H1 (cell line): ENCODE data around the gene CACNB2. TPM values are rescaled to one million over a fixed set of nuclear protein-coding genes. Genes with fewer than 3 reads are reported as not detected.

Experiments
- CTCF ChIA-PET: fragments of 300-600 bp; sonication (Branson Sonifier 250); formaldehyde crosslinking; loops from one replicate; lab custom pipeline; 2021; ENCODE audit not compliant: partially characterized antibody; lab: Charles Lee
- POLR2A ChIA-PET: fragments of 300-600 bp; sonication (Branson Sonifier 250); formaldehyde crosslinking; loops from one replicate; lab custom pipeline; 2021; ENCODE audit warnings: inconsistent platforms; ENCODE audit not compliant: partially characterized antibody; lab: Charles Lee
- DNase-seq, 2 experiments: peaks; one replicate each; pipeline versions ENCODE4 v3.0.0 to v3.0.0-alpha.2; 2010 to 2022; ENCODE audit warnings: low spot score in 2 of 2, low read depth in 1 of 2, mixed read lengths in 1 of 2
- FAIRE-seq: peaks from 2 replicates; lab custom pipeline; 2011; peaks lifted over from hg19 to GRCh38; lab: Jason Lieb, UNC
- H2AFZ ChIP-seq: 2 replicates; pipeline ENCODE4 v1.8.1; 2012; ENCODE audit warnings: low read length, inconsistent platforms
- H2AK5ac ChIP-seq: 2 replicates; pipeline ENCODE4 v1.6.1; 2013; ENCODE audit warnings: low read depth, low read length
- H2BK120ac ChIP-seq: replicated peaks from 2 replicates; pipeline ENCODE3; 2013; ENCODE audit warnings: low read depth, low read length, inconsistent platforms
- H2BK12ac ChIP-seq: 2 replicates; pipeline ENCODE4 v1.6.1; 2013; ENCODE audit warnings: low read depth, low read length
- H2BK15ac ChIP-seq: 2 replicates; pipeline ENCODE4 v1.6.1; 2013; ENCODE audit warnings: low read length
- H2BK20ac ChIP-seq: 2 replicates; pipeline ENCODE4 v1.6.1; 2013; ENCODE audit warnings: low read length
- H2BK5ac ChIP-seq: 2 replicates; pipeline ENCODE4 v1.6.1; 2013; ENCODE audit warnings: low read depth, low read length
- H3K14ac ChIP-seq: 2 replicates; pipeline ENCODE4 v1.6.1; 2013; ENCODE audit warnings: inconsistent platforms; ENCODE audit not compliant: insufficient read length
- H3K18ac ChIP-seq: 2 replicates; pipeline ENCODE4 v1.6.1; 2013; ENCODE audit warnings: low read length; ENCODE audit errors: extremely low read depth
- H3K23ac ChIP-seq: 2 replicates; pipeline ENCODE4 v1.6.1; 2013; ENCODE audit warnings: inconsistent platforms; ENCODE audit not compliant: insufficient read length
- H3K23me2 ChIP-seq: 2 replicates; pipeline ENCODE4 v1.6.1; 2013; ENCODE audit warnings: low read depth, low read length
- H3K27ac ChIP-seq: 2 replicates; pipeline ENCODE4 v1.6.1; 2011; ENCODE audit warnings: low read depth, low read length, inconsistent platforms
- H3K27me3 ChIP-seq, 4 experiments: replicated peaks in 1 of 4; 1 replicate in 1 of 4; 2 replicates in 3 of 4; pipeline versions ENCODE4 v1.6.1 to v1.8.1; 2011 to 2013; ENCODE audit warnings: low read length in 3 of 4, mild to moderate bottlenecking in 3 of 4, inconsistent platforms in 2 of 4, mixed read lengths in 2 of 4, moderate library complexity in 1 of 4; ENCODE audit not compliant: control insufficient read depth in 3 of 4, insufficient read depth in 3 of 4; ENCODE audit errors: extremely low read depth in 1 of 4
- H3K36me3 ChIP-seq, 4 experiments: 2 replicates each; pipeline versions ENCODE4 v1.6.1 to v1.8.1; 2011 to 2013; ENCODE audit warnings: mild to moderate bottlenecking in 4 of 4, low read length in 3 of 4, moderate library complexity in 2 of 4, control low read depth in 1 of 4, inconsistent platforms in 1 of 4; ENCODE audit not compliant: insufficient read depth in 4 of 4, control insufficient read depth in 2 of 4
- H3K4ac ChIP-seq: replicated peaks from 2 replicates; pipeline ENCODE3; 2013; ENCODE audit warnings: low read length, low read depth, mixed read lengths, inconsistent platforms; ENCODE audit not compliant: insufficient read length
- H3K4me1 ChIP-seq, 4 experiments: replicated peaks in 1 of 4; 1 replicate in 1 of 4; 2 replicates in 3 of 4; pipeline versions ENCODE4 v1.6.1 to v1.8.1; 2011 to 2013; ENCODE audit warnings: low read length in 3 of 4, inconsistent platforms in 2 of 4, mixed read lengths in 1 of 4; ENCODE audit not compliant: insufficient read depth in 4 of 4, control insufficient read depth in 3 of 4
- H3K4me2 ChIP-seq, 2 experiments: 2 replicates each; pipeline versions ENCODE4 v1.6.1 to v1.8.1; 2011 to 2013; ENCODE audit warnings: low read depth in 2 of 2, low read length in 2 of 2, control low read depth in 1 of 2, inconsistent platforms in 1 of 2, mild to moderate bottlenecking in 1 of 2; ENCODE audit not compliant: insufficient read depth in 1 of 2
- H3K4me3 ChIP-seq, 4 experiments: fragments of 200-600, 300-600 bp in 1 of 4; sonication (generic), shearing (Covaris generic), sonication (Bioruptor Twin) in 1 of 4; 2 replicates each; pipeline versions ENCODE4 v1.5.1 to v1.8.1; 2011 to 2016; ENCODE audit warnings: low read length in 4 of 4, low read depth in 3 of 4, control low read depth in 2 of 4, inconsistent platforms in 2 of 4, mild to moderate bottlenecking in 2 of 4, mixed read lengths in 1 of 4, moderate library complexity in 1 of 4; ENCODE audit not compliant: insufficient read depth in 2 of 4; ENCODE audit errors: extremely low read depth in 1 of 4
- H3K56ac ChIP-seq: replicated peaks from 2 replicates; pipeline ENCODE3; 2013; ENCODE audit warnings: low read depth, mild to moderate bottlenecking, mixed read lengths, low read length, inconsistent platforms; ENCODE audit not compliant: insufficient read length
- H3K79me1 ChIP-seq: 2 replicates; pipeline ENCODE4 v1.6.1; 2013; ENCODE audit warnings: low read depth, low read length, control low read depth
- H3K79me2 ChIP-seq, 2 experiments: 2 replicates each; pipeline versions ENCODE4 v1.6.1 to v1.8.1; 2012 to 2013; ENCODE audit warnings: low read length in 2 of 2, mild to moderate bottlenecking in 2 of 2, inconsistent platforms in 1 of 2; ENCODE audit not compliant: insufficient read depth in 2 of 2, control insufficient read depth in 1 of 2
- H3K9ac ChIP-seq, 4 experiments: replicated peaks in 1 of 4; 1 replicate in 1 of 4; 2 replicates in 3 of 4; pipeline versions ENCODE4 v1.6.1 to v1.8.1; 2011 to 2013; ENCODE audit warnings: low read depth in 3 of 4, low read length in 3 of 4, control low read depth in 2 of 4, mild to moderate bottlenecking in 2 of 4, moderate library complexity in 2 of 4, inconsistent platforms in 1 of 4; ENCODE audit errors: extremely low read depth in 1 of 4
- H3K9me3 ChIP-seq, 2 experiments: 2 replicates each; pipeline versions ENCODE4 v1.6.1 to v1.8.1; 2012 to 2013; ENCODE audit warnings: mild to moderate bottlenecking in 2 of 2, moderate library complexity in 2 of 2, control low read depth in 1 of 2, inconsistent platforms in 1 of 2, low read depth in 1 of 2, low read length in 1 of 2, mixed read lengths in 1 of 2; ENCODE audit not compliant: insufficient read depth in 2 of 2
- H4K20me1 ChIP-seq, 2 experiments: replicated peaks in 1 of 2; 2 replicates each; pipeline versions ENCODE3 to v1.8.1; 2011 to 2013; ENCODE audit warnings: inconsistent platforms in 2 of 2, low read length in 2 of 2, mild to moderate bottlenecking in 1 of 2; ENCODE audit not compliant: insufficient read depth in 2 of 2, control insufficient read depth in 1 of 2
- H4K5ac ChIP-seq: 2 replicates; pipeline ENCODE4 v1.6.1; 2013; ENCODE audit warnings: low read length, low read depth, mixed read lengths, inconsistent platforms; ENCODE audit not compliant: insufficient read length
- H4K8ac ChIP-seq: 2 replicates; pipeline ENCODE4 v1.8.0; 2013; ENCODE audit warnings: mild to moderate bottlenecking, moderate library complexity, low read length, inconsistent platforms; ENCODE audit not compliant: insufficient read depth; ENCODE audit errors: extremely low read depth
- H4K91ac ChIP-seq: replicated peaks from 2 replicates; pipeline ENCODE3; 2013; ENCODE audit warnings: low read length, mixed read lengths, inconsistent platforms; ENCODE audit not compliant: insufficient read length
- HDAC6 ChIP-seq: IDR thresholded peaks from one replicate; pipeline ENCODE4 v1.7.1; 2012; ENCODE audit warnings: low read depth, mild to moderate bottlenecking, inconsistent platforms, low read length, moderate library complexity
- RAD21 ChIP-seq, 2 experiments: IDR thresholded peaks in 1 of 2; conservative IDR thresholded peaks in 1 of 2; 2 replicates each; pipeline ENCODE4 v1.6.1; 2011; ENCODE audit warnings: low read depth in 2 of 2, low read length in 2 of 2, improper control_type of control experiment in 1 of 2, inconsistent platforms in 1 of 2, mild to moderate bottlenecking in 1 of 2, moderate library complexity in 1 of 2
- WGBS, 2 experiments: shearing (Covaris generic) in 1 of 2; methylation state at CpG; one replicate each; pipeline versions ENCODE4 v1.1.6 to v1.1.7; 2013 to 2015; ENCODE audit warnings: low lambda C conversion rate in 2 of 2, mixed read lengths in 2 of 2, inconsistent platforms in 1 of 2, low coverage in 1 of 2, missing lambda C conversion rate in 1 of 2; ENCODE audit not compliant: insufficient replicate concordance in 2 of 2, insufficient coverage in 1 of 2, insufficient read length in 1 of 2; ENCODE audit errors: extremely low coverage in 1 of 2, missing lambda C conversion rate in 1 of 2; 5-methylcytosine and 5-hydroxymethylcytosine counted together
- polyA plus RNA-seq, 7 experiments: library from polyadenylated mRNA; depleted of rRNA in 3 of 7; stranded (reverse) in 5 of 7; unstranded in 2 of 7; fragments of >200 nt in 5 of 7; fragments of 200-250 nt in 2 of 7; gene quantifications; 1 replicate in 5 of 7; 2 replicates in 1 of 7; 4 replicates in 1 of 7; pipeline versions ENCODE4 v1.2.1 to v1.2.3, GENCODE V29; 2011 to 2013; ENCODE audit warnings: missing spikeins in 2 of 7, mixed read lengths in 2 of 7
- total RNA-seq: library from RNA; stranded (reverse); fragmentation: NEBNext Ultra II Directional; extraction: Animal tissue kit (Norgen Biotek cat#: 25700); gene quantifications from 2 replicates; pipeline ENCODE4 v1.2.1, GENCODE V29; 2021
- TF ChIP-seq, protein P1 (sequence below), 3 experiments: IDR thresholded peaks; 1 replicate in 2 of 3; 2 replicates in 1 of 3; pipeline versions ENCODE4 v1.5.1 to v1.6.1; 2011; ENCODE audit warnings: low read length in 3 of 3, mild to moderate bottlenecking in 3 of 3, inconsistent platforms in 2 of 3, low read depth in 1 of 3, moderate library complexity in 1 of 3; ENCODE audit not compliant: insufficient read depth in 1 of 3; ENCODE audit errors: control extremely low read depth in 1 of 3

CACNB2 gene
- total and polyA plus RNA-seq, 2 of the 8 experiments (the other 6 are each of a cell fraction or from before 2014, with no cell fraction given): 2.4 to 3.2 TPM

DNA sequence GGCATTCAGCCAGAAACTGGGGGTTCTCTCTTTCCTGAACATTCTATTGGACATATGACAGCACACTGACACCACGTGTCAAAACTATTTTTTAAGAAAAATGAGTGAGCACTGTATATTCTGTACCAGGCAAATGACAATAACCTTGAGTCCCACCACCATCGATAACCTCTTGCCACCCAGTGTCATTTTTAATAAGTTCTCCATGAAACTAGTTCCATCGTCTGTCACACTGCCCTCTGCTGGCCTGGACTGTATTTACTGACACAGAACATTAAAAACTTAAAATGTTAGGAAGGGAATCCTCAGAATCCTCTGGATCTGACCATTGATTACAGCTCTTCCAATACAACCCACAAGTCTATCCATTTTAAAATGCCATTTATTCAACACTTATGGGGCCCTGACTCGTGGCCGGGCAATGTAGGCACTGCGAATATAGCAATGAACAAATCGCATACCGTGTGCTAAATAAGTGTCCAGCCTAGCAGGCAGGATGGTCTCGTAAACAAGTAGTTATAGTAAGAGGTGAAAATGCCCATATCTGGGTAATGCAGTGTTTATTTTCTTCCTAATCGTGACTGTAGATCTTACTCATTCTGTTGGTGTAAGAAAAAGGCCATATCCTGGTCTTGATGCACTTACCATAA, 35.9 kb upstream of the CACNB2 start:
- Histone ChIP-seq H2BK20ac (no peak overlapping the region), H2BK12ac (no peak overlapping the region), H4K91ac (no peak overlapping the region), H3K27me3 (no peaks in the 10 kb centered on the region), H3K79me2 (no peaks in the 10 kb centered on the region), H3K56ac (no peak overlapping the region), H3K18ac (no peak overlapping the region), H2AK5ac (no peak overlapping the region), H3K9ac (no peak overlapping the region), H3K4me3 (no peak overlapping the region), H4K20me1 (no peaks in the 10 kb centered on the region), H3K14ac (no peak overlapping the region), H2BK5ac (no peak overlapping the region), H3K4me2 (no peak overlapping the region), H3K27ac (no peak overlapping the region), H3K4ac (no peak overlapping the region), H3K23ac (no peak overlapping the region), H4K5ac (no peak overlapping the region), H4K8ac (no peak overlapping the region), H3K23me2 (no peaks in the 10 kb centered on the region; the same call in 1 of the 2 replicates), H2AFZ (0 out of 2 replicates have a peak overlapping the region, but pooled peaks have one; percentile 11), H2BK120ac (no peak overlapping the region), H2BK15ac (no peak overlapping the region), H3K79me1 (no peaks in the 10 kb centered on the region), H3K4me1 (peaks cover 0 to 2% (median 0%) of the 10 kb centered on the region in 4 experiments; a peak in 1 of 7 replicates), H3K9me3 (no peaks in the 10 kb centered on the region), H3K36me3 (no peaks in the 10 kb centered on the region)
- peak; percentile 49 to 68 for TF ChIP-seq RAD21 (IDR thresholded peaks at IDR 0.05 in 1 of 2, conservative IDR thresholded peaks at IDR 0.05 in 1 of 2; ENCODE audit: low read depth in 2 of 2, low read length in 2 of 2)
- TF ChIP-seq, protein P1, sequence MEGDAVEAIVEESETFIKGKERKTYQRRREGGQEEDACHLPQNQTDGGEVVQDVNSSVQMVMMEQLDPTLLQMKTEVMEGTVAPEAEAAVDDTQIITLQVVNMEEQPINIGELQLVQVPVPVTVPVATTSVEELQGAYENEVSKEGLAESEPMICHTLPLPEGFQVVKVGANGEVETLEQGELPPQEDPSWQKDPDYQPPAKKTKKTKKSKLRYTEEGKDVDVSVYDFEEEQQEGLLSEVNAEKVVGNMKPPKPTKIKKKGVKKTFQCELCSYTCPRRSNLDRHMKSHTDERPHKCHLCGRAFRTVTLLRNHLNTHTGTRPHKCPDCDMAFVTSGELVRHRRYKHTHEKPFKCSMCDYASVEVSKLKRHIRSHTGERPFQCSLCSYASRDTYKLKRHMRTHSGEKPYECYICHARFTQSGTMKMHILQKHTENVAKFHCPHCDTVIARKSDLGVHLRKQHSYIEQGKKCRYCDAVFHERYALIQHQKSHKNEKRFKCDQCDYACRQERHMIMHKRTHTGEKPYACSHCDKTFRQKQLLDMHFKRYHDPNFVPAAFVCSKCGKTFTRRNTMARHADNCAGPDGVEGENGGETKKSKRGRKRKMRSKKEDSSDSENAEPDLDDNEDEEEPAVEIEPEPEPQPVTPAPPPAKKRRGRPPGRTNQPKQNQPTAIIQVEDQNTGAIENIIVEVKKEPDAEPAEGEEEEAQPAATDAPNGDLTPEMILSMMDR (IDR thresholded peaks at IDR 0.05; ENCODE audit: control extremely low read depth in 1 of 3, insufficient read depth in 1 of 3, low read depth in 1 of 3, low read length in 3 of 3): peak in 2 of 3 experiments; percentile 55 to 67; a peak in 2 of 4 replicates
- no peak for TF ChIP-seq HDAC6
- ChIA-PET CTCF (interaction anchor here (0.6 to 1.6 kb wide), 21 partner anchors 9 to 391 kb away, joined by 3 to 10 read pairs (median 3); no protein-coding TSS in a partner anchor), POLR2A (no interaction called here)
- peak; percentile 62 for FAIRE-seq
- WGBS, 2 experiments: 75% methylated on average over 10 of the region's 10 CpGs; no CpG with 5 or more reads in 1 of the 2 experiments
- peak in 1 of 2 experiments; percentile 75 for DNase-seq
